A673 (cell line): ENCODE data around the gene ALDH18A1. TPM values are rescaled to one million over a fixed set of nuclear protein-coding genes. Genes with fewer than 3 reads are reported as not detected.

Source experiments
- BruUV-seq: library from RNA; stranded (reverse); fragments of 400-500 nt; replicated peaks from 2 replicates; lab custom pipeline; 2021; lab: Mats Ljungman, UMichigan
- CTCF ChIA-PET: fragments of 300-600 bp; sonication (Branson Sonifier 250); formaldehyde crosslinking; loops from one replicate; lab custom pipeline; 2022; ENCODE audit warnings: antibody characterized with exemption; lab: Charles Lee
- POLR2A ChIA-PET: fragments of 300-600 bp; sonication (Branson Sonifier 250); formaldehyde crosslinking; loops from one replicate; lab custom pipeline; 2022; ENCODE audit warnings: antibody characterized with exemption; ENCODE audit not compliant: low non-redundant PET; lab: Charles Lee
- DNase-seq: peaks from one replicate; pipeline ENCODE4 v3.0.0-alpha.2; 2015; ENCODE audit warnings: low spot score
- H3K27ac ChIP-seq: fragments of 200-600 bp; sonication (generic); 2 replicates; pipeline ENCODE4 v1.5.1; 2016; ENCODE audit warnings: mixed run types, low read depth, mild to moderate bottlenecking, mixed read lengths, antibody characterized with exemption, low read length; ENCODE audit not compliant: poor library complexity, severe bottlenecking
- H3K27me3 ChIP-seq: fragments of 200-600 bp; sonication (generic); replicated peaks from 2 replicates; pipeline ENCODE4 v1.6.1; 2017; ENCODE audit warnings: mixed run types, low read depth, mild to moderate bottlenecking, mixed read lengths, antibody characterized with exemption, low read length; ENCODE audit not compliant: insufficient read depth, poor library complexity
- H3K36me3 ChIP-seq: fragments of 200-600 bp; sonication (generic); 2 replicates; pipeline ENCODE4 v1.6.1; 2016; ENCODE audit warnings: mixed run types, mild to moderate bottlenecking, mixed read lengths, antibody characterized with exemption, low read length; ENCODE audit not compliant: insufficient read depth, poor library complexity, severe bottlenecking
- H3K4me1 ChIP-seq: fragments of 200-600 bp; sonication (generic); 2 replicates; pipeline ENCODE4 v1.6.1; 2017; ENCODE audit warnings: mixed run types, mild to moderate bottlenecking, mixed read lengths, antibody characterized with exemption, low read length; ENCODE audit not compliant: insufficient read depth, poor library complexity, severe bottlenecking
- H3K4me3 ChIP-seq: fragments of 200-600 bp; sonication (generic); 2 replicates; pipeline ENCODE4 v1.5.1; 2016; ENCODE audit warnings: low read depth, mixed run types, mild to moderate bottlenecking, mixed read lengths, low read length; ENCODE audit not compliant: poor library complexity, severe bottlenecking
- H3K9me3 ChIP-seq: fragments of 200-600 bp; sonication (generic); 2 replicates; pipeline ENCODE4 v1.6.1; 2016; ENCODE audit warnings: mixed run types, low read depth, mild to moderate bottlenecking, mixed read lengths, antibody characterized with exemption, low read length; ENCODE audit not compliant: poor library complexity, severe bottlenecking
- CTCF ChIP-seq: fragments of 300-800, 200-600 bp; sonication (generic); conservative IDR thresholded peaks from 2 replicates; pipeline ENCODE4 v1.5.1; 2017; ENCODE audit warnings: low read depth, mild to moderate bottlenecking, antibody characterized with exemption, low read length, moderate library complexity, mixed read lengths
- EZH2 ChIP-seq: fragments of 200-600 bp; sonication (generic); IDR thresholded peaks from 2 replicates; pipeline ENCODE4 v1.6.1; 2017; ENCODE audit warnings: borderline replicate concordance, low read depth, mild to moderate bottlenecking, mixed read lengths, antibody characterized with exemption, low read length; ENCODE audit not compliant: poor library complexity, severe bottlenecking
- intact Hi-C: fragments of 100-400 bp; cut with micrococcal nuclease; formaldehyde crosslinking; loops from one replicate; pipeline ENCODE4 v1.10.0; 2022; ENCODE audit not compliant: unreplicated experiment
- total RNA-seq: library from RNA; stranded (reverse); gene quantifications from 2 replicates; pipeline ENCODE4 v1.2.3, GENCODE V29; 2021

Gene ALDH18A1
- total RNA-seq, 1 experiment from 2014 or later: 88.0 TPM

GRCh38 chr10:95644901-95645300 lies 11.6 kb downstream of the ALDH18A1 start:
- no peak overlapping the region for H3K27ac ChIP-seq
- peaks cover 34% of the 10 kb centered on the region for H3K36me3 ChIP-seq
- intact Hi-C loops: no loop called here
- no TSS peak for BruUV-seq
- no peak for DNase-seq
- no peaks in the 10 kb centered on the region for H3K4me1 ChIP-seq
- CTCF ChIA-PET: no interaction called here
- TF ChIP-seq CTCF (no peak), EZH2 (no peak)
- no peaks in the 10 kb centered on the region for H3K27me3 ChIP-seq
- H3K4me3 ChIP-seq: no peak overlapping the region
- no peaks in the 10 kb centered on the region for H3K9me3 ChIP-seq
- POLR2A ChIA-PET: no interaction called here

DNA sequence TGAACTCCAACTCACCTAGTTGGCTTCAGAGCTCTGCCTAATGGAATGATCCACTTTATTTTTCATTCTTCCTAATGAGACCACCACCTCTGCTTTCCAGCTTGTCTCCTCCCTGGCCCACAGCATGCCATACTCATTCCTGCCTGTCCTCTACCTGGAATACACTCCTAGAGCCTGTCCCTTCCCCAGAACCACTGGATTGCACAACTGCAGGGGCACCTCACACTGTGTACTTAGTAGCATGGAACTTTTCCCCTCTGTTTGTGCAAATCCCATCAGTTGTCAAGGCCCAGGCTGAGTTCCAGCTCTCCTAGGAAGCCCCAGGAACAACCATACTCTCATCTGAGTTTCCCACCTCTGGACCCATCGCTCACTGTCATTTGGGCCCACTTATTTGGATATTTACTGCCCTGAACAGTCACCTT lies 15.6 kb downstream of the ALDH18A1 start:
- peaks cover 35% of the 10 kb centered on the region for H3K36me3 ChIP-seq
- DNase-seq: no peak
- H3K27ac ChIP-seq: no peak overlapping the region
- H3K4me3 ChIP-seq: no peak overlapping the region
- ChIA-PET POLR2A (no interaction called here), CTCF (no interaction called here)
- H3K4me1 ChIP-seq: no peaks in the 10 kb centered on the region
- no peaks in the 10 kb centered on the region for H3K9me3 ChIP-seq
- no peaks in the 10 kb centered on the region for H3K27me3 ChIP-seq
- intact Hi-C loops: no loop called here
- no TSS peak for BruUV-seq
- TF ChIP-seq EZH2: no peak
- no peak for TF ChIP-seq CTCF

DNA sequence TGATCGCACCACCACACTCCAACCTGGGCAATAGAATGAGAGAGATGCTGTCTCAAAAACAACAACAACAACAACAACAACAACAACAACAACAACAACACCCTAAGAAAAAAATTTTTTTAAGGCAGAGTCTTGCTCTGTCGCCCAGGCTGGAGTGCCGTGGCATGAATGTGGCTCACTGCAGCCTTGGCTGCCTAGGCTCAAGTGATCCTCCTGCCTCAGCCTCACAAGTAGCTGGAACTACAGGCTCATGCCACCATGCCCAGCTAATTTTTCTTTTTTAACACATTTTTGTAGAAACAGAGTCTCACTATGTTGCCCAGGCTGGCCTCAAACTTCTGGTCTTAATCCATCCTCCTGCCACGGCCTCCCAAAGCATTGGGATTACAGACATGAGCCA lies 18.6 kb downstream of the ALDH18A1 start:
- no peak for DNase-seq
- Histone ChIP-seq H3K9me3 (no peaks in the 10 kb centered on the region), H3K36me3 (peaks cover 47% of the 10 kb centered on the region), H3K4me1 (no peaks in the 10 kb centered on the region), H3K4me3 (no peak overlapping the region), H3K27ac (no peak overlapping the region), H3K27me3 (no peaks in the 10 kb centered on the region)
- intact Hi-C loops: no loop called here
- POLR2A ChIA-PET: interaction anchor here (0.6 kb wide), 1 partner anchor 14 kb away, joined by 5 read pairs; no protein-coding TSS in a partner anchor
- CTCF ChIA-PET: no interaction called here
- no peak for TF ChIP-seq EZH2
- no peak for TF ChIP-seq CTCF
- BruUV-seq: no TSS peak
